Fibroblast of villous mesenchyme (primary cell): ENCODE results near the gene AMIGO1. TPM values are rescaled to one million over a fixed set of nuclear protein-coding genes. Genes with fewer than 3 reads are reported as not detected.

Experiments used
- DNase-seq: peaks from one replicate; pipeline ENCODE4 v3.0.0-alpha.2; 2010; ENCODE audit warnings: low read depth
- H3K4me3 ChIP-seq: 2 replicates; pipeline ENCODE4 v1.5.1; 2011; ENCODE audit warnings: low read depth, mild to moderate bottlenecking, low read length
- CTCF ChIP-seq: IDR thresholded peaks from 2 replicates; pipeline ENCODE4 v1.5.1; 2012; ENCODE audit warnings: low read depth, mild to moderate bottlenecking, low read length; ENCODE audit not compliant: insufficient read depth
- total RNA-seq: library from RNA; depleted of rRNA; stranded (reverse); fragments of >200 nt; gene quantifications from 2 replicates; pipeline ENCODE4 v1.2.3, GENCODE V29; 2012

AMIGO1 gene
- total RNA-seq, 1 donor: 3.5 TPM

- TF ChIP-seq CTCF: no peak
Measured at GRCh38 chr1:109501644-109502363, 7.7 kb downstream of the AMIGO1 start.

GRCh38 chr1:109500941-109501381 lies 8.6 kb downstream of the AMIGO1 start:
- TF ChIP-seq CTCF: no peak
- peak; percentile 63 for DNase-seq

More at GRCh38 chr1:109501644-109502363, 7.7 kb downstream of the AMIGO1 start:
- H3K4me3 ChIP-seq: no peak overlapping the region
- no peak for DNase-seq

GRCh38 chr1:109499661-109500536 lies 9.6 kb downstream of the AMIGO1 start:
- no peak overlapping the region for H3K4me3 ChIP-seq
- DNase-seq: no peak
- TF ChIP-seq CTCF: peak; percentile 57

More at GRCh38 chr1:109500941-109501381, 8.6 kb downstream of the AMIGO1 start:
- no peak overlapping the region for H3K4me3 ChIP-seq

GRCh38 chr1:109499081-109499480 lies 10.4 kb downstream of the AMIGO1 start:
- no peak for DNase-seq
- no peak for TF ChIP-seq CTCF
- no peak overlapping the region for H3K4me3 ChIP-seq

- H3K4me3 ChIP-seq: no peak overlapping the region
- no peak for DNase-seq
- peak; percentile 53 for TF ChIP-seq CTCF
Measured at GRCh38 chr1:109498161-109498801, 11.2 kb downstream of the AMIGO1 start.

- H3K4me3 ChIP-seq: no peak overlapping the region
- no peak for TF ChIP-seq CTCF
- no peak for DNase-seq
Measured at GRCh38 chr1:109497449-109498160, 11.9 kb downstream of the AMIGO1 start.
